ENCODE data around the gene PRDM5. TPM values are rescaled to one million over a fixed set of nuclear protein-coding genes. Genes with fewer than 3 reads are reported as not detected.
A peak's percentile ranks its signal among the peaks of the same experiment; 100 is the strongest.

PRDM5 gene
- total RNA-seq, 1 donor from 2014 or later, result 21.9 TPM

DNA sequence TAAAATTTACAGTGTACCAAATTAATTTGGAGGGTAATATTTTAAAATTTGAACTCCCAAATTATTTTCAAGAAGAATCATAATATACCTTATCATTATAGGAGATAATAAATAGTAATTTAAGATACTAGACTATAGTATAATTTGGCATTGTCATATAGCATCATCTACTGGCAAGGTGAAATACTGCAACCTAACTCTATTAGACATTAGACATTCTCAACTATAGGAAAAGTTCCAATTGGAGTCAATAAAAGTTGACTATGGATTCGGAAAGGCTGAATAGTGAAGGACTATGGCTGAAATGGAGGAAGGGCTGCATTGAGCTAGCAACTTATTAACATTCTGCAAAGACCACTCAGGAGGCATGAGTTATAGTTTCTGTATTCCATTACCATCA lies 113.0 kb downstream of the PRDM5 start:
- H3K4me3 Mint-ChIP-seq, result no peak overlapping the region
- no peak for DNase-seq (ENCODE audit: low read depth, low spot score)
- H3K27ac Mint-ChIP-seq (ENCODE audit: unreplicated experiment), result no peak overlapping the region
- no peaks in the 10 kb centered on the region for H3K4me1 Mint-ChIP-seq
- TF ChIP-seq, protein P1, sequence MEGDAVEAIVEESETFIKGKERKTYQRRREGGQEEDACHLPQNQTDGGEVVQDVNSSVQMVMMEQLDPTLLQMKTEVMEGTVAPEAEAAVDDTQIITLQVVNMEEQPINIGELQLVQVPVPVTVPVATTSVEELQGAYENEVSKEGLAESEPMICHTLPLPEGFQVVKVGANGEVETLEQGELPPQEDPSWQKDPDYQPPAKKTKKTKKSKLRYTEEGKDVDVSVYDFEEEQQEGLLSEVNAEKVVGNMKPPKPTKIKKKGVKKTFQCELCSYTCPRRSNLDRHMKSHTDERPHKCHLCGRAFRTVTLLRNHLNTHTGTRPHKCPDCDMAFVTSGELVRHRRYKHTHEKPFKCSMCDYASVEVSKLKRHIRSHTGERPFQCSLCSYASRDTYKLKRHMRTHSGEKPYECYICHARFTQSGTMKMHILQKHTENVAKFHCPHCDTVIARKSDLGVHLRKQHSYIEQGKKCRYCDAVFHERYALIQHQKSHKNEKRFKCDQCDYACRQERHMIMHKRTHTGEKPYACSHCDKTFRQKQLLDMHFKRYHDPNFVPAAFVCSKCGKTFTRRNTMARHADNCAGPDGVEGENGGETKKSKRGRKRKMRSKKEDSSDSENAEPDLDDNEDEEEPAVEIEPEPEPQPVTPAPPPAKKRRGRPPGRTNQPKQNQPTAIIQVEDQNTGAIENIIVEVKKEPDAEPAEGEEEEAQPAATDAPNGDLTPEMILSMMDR (conservative IDR thresholded peaks at IDR 0.05), result peak; percentile 51
- peaks cover 54% of the 10 kb centered on the region for H3K36me3 Mint-ChIP-seq (ENCODE audit: low read depth)
- no peaks in the 10 kb centered on the region for H3K27me3 Mint-ChIP-seq (ENCODE audit: low read depth)
- peaks cover 19% of the 10 kb centered on the region for H3K9me3 Mint-ChIP-seq

GRCh38 chr4:120808475-120809141 lies 113.9 kb downstream of the PRDM5 start:
- Mint-ChIP-seq H3K36me3 (ENCODE audit: low read depth) (peaks cover 60% of the 10 kb centered on the region), H3K27me3 (ENCODE audit: low read depth) (no peaks in the 10 kb centered on the region)
- TF ChIP-seq, protein P1 (conservative IDR thresholded peaks at IDR 0.05), result no peak

DNA sequence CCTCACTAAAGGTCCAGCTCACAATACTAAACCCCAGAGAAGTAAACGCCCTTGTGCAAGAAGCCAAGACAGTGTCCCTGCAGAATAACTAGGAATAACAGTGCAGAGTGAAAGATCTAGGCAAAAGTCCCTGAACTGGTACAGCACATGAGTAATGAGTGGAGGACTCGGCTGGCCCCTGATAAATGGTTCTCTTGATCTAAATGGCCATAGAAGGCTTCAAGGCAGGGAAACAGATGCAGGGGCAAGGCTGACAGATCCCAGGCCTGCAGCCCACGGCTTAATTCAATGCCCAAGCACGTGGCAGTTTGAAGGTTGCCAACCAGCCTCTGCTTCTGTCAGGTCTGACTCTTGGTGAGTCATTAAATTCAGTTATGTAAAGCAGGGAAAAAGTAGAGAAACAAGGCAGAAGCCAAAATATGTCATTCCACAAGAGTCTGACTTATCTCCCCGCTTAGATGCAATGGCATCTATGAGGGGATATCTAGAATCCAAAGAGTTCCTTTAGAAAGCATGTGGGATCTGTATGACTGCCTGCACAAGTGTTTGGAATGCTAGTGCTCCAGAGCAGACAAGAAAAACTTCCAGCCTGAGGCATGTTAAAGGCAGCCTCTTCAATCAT lies 121.3 kb downstream of the PRDM5 start:
- Mint-ChIP-seq H3K4me3 (no peak overlapping the region), H3K27me3 (ENCODE audit: low read depth) (no peaks in the 10 kb centered on the region), H3K4me1 (peaks cover 9% of the 10 kb centered on the region), H3K27ac (ENCODE audit: unreplicated experiment) (no peak overlapping the region), H3K9me3 (peaks cover 12% of the 10 kb centered on the region), H3K36me3 (ENCODE audit: low read depth) (peaks cover 38% of the 10 kb centered on the region)
- no peak for DNase-seq (ENCODE audit: low read depth, low spot score)
- TF ChIP-seq, protein P1 (conservative IDR thresholded peaks at IDR 0.05), result no peak

More at GRCh38 chr4:120808475-120809141, 113.9 kb downstream of the PRDM5 start:
- no peak for DNase-seq (ENCODE audit: low read depth, low spot score)
- H3K27ac Mint-ChIP-seq (ENCODE audit: unreplicated experiment), result no peak overlapping the region
- peaks cover 23% of the 10 kb centered on the region for H3K9me3 Mint-ChIP-seq
- no peaks in the 10 kb centered on the region for H3K4me1 Mint-ChIP-seq
- no peak overlapping the region for H3K4me3 Mint-ChIP-seq

DNA sequence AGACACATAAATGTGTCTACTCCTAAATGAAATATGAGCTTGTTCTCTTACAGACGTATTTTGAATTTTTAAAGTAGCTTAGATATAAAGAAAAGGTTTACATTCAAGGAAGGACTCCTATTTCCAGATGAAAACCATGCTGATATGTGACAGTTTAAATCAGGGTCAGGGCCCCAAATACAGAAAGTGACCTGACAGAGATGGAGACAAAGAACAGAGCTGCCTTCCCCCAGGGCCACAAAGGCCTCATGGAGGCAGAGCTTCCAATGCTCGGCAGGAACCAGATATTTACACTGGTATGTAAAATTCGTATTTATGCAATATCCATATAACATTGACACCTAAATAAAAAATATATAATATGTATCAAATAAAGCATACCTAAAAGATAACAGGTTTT lies 124.0 kb downstream of the PRDM5 start:
- Mint-ChIP-seq H3K36me3 (ENCODE audit: low read depth) (peaks cover 22% of the 10 kb centered on the region), H3K9me3 (no peaks in the 10 kb centered on the region), H3K27me3 (ENCODE audit: low read depth) (no peaks in the 10 kb centered on the region), H3K4me3 (no peak overlapping the region), H3K4me1 (peaks cover 9% of the 10 kb centered on the region), H3K27ac (ENCODE audit: unreplicated experiment) (peak overlapping the region; percentile 83)
- TF ChIP-seq, protein P1 (conservative IDR thresholded peaks at IDR 0.05), result no peak
- no peak for DNase-seq (ENCODE audit: low read depth, low spot score)

GRCh38 chr4:120796271-120796670 lies 126.3 kb downstream of the PRDM5 start:
- TF ChIP-seq, protein P1 (conservative IDR thresholded peaks at IDR 0.05), result no peak
- Mint-ChIP-seq H3K27ac (ENCODE audit: unreplicated experiment) (no peak overlapping the region), H3K4me3 (no peak overlapping the region), H3K9me3 (peaks cover 3% of the 10 kb centered on the region), H3K36me3 (ENCODE audit: low read depth) (peaks cover 24% of the 10 kb centered on the region), H3K4me1 (peaks cover 9% of the 10 kb centered on the region), H3K27me3 (ENCODE audit: low read depth) (no peaks in the 10 kb centered on the region)
- no peak for DNase-seq (ENCODE audit: low read depth, low spot score)

All from neural crest cell (in vitro differentiated cells).